PC-9 (cell line): Measurements from ENCODE around the gene IRF7.

Source experiments
- EZH2 ChIP-seq: fragments of 200-600 bp; sonication (generic); IDR thresholded peaks from 2 replicates; pipeline ENCODE4 v1.8.0; 2017; ENCODE audit warnings: antibody characterized with exemption, low read depth
- TF ChIP-seq, protein P1 (sequence below): fragments of 200-600 bp; sonication (generic); conservative IDR thresholded peaks from 2 replicates; pipeline ENCODE4 v1.6.1; 2017; ENCODE audit warnings: mixed run types, antibody characterized with exemption, mild to moderate bottlenecking, moderate library complexity

GRCh38 chr11:620935-621814 is 5.4 kb upstream of the IRF7 start:
- TF ChIP-seq, protein P1, sequence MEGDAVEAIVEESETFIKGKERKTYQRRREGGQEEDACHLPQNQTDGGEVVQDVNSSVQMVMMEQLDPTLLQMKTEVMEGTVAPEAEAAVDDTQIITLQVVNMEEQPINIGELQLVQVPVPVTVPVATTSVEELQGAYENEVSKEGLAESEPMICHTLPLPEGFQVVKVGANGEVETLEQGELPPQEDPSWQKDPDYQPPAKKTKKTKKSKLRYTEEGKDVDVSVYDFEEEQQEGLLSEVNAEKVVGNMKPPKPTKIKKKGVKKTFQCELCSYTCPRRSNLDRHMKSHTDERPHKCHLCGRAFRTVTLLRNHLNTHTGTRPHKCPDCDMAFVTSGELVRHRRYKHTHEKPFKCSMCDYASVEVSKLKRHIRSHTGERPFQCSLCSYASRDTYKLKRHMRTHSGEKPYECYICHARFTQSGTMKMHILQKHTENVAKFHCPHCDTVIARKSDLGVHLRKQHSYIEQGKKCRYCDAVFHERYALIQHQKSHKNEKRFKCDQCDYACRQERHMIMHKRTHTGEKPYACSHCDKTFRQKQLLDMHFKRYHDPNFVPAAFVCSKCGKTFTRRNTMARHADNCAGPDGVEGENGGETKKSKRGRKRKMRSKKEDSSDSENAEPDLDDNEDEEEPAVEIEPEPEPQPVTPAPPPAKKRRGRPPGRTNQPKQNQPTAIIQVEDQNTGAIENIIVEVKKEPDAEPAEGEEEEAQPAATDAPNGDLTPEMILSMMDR = no peak
- no peak for TF ChIP-seq EZH2
